ENCODE measurements around the gene TEX19. TPM values are rescaled to one million over a fixed set of nuclear protein-coding genes. Genes with fewer than 3 reads are reported as not detected.

TEX19 gene
- total RNA-seq, 2 donors from 2014 or later: 0.46 to 0.48 TPM

DNA sequence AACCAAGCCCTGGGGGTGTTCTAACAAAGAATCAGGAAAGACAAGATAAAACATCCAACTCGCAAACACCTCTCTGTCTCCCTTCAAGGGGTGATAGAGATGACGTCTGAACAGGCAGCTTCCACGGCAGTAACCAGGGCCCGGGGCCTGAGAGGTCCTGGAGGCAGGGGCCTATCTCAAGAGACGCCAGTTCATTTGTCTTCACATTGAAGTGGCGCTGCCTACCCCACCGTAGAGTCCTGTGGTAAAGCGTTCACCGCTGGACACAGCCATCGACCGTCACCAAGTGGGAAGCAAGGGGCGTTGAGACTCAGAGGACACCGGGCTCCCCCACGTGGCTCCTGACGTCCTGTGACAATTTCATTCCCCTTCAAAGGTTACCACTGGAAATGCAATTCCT lies 33.9 kb downstream of the TEX19 start:
- no peaks in the 10 kb centered on the region for H3K9me3 Mint-ChIP-seq
- H3K27me3 Mint-ChIP-seq (ENCODE audit: insufficient read depth): no peaks in the 10 kb centered on the region
- H3K27ac Mint-ChIP-seq: no peak overlapping the region
- no peak overlapping the region for H3K4me3 ChIP-seq (ENCODE audit: low read length)
- no peaks in the 10 kb centered on the region for H3K4me1 ChIP-seq (ENCODE audit: control insufficient read depth, insufficient read depth, low read length)
- H3K36me3 Mint-ChIP-seq (ENCODE audit: low read depth): peaks cover 15% of the 10 kb centered on the region
- TF ChIP-seq, protein P1, sequence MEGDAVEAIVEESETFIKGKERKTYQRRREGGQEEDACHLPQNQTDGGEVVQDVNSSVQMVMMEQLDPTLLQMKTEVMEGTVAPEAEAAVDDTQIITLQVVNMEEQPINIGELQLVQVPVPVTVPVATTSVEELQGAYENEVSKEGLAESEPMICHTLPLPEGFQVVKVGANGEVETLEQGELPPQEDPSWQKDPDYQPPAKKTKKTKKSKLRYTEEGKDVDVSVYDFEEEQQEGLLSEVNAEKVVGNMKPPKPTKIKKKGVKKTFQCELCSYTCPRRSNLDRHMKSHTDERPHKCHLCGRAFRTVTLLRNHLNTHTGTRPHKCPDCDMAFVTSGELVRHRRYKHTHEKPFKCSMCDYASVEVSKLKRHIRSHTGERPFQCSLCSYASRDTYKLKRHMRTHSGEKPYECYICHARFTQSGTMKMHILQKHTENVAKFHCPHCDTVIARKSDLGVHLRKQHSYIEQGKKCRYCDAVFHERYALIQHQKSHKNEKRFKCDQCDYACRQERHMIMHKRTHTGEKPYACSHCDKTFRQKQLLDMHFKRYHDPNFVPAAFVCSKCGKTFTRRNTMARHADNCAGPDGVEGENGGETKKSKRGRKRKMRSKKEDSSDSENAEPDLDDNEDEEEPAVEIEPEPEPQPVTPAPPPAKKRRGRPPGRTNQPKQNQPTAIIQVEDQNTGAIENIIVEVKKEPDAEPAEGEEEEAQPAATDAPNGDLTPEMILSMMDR (conservative IDR thresholded peaks at IDR 0.05): no peak
- no peaks in the 10 kb centered on the region for H3K27me3 ChIP-seq (ENCODE audit: control insufficient read depth, insufficient read depth, low read length, poor library complexity, severe bottlenecking)
- H3K9me3 ChIP-seq (ENCODE audit: control insufficient read depth, low read length): no peaks in the 10 kb centered on the region
- WGBS, 2 experiments (ENCODE audit: insufficient coverage in 1 of 2, insufficient read length in 1 of 2): 92 to 98% methylated on average over 12 to 15 of the region's 15 CpGs
- H3K27ac ChIP-seq (ENCODE audit: low read depth, low read length): no peak overlapping the region
- no peaks in the 10 kb centered on the region for H3K36me3 ChIP-seq (ENCODE audit: control insufficient read depth, insufficient read depth, low read length)
- peaks cover 3% of the 10 kb centered on the region for H3K4me1 Mint-ChIP-seq
- H3K4me3 Mint-ChIP-seq: no peak overlapping the region
- no peak for DNase-seq
- H3K9ac ChIP-seq (ENCODE audit: extremely low read depth, low read length, poor library complexity, severe bottlenecking): no peak overlapping the region

DNA sequence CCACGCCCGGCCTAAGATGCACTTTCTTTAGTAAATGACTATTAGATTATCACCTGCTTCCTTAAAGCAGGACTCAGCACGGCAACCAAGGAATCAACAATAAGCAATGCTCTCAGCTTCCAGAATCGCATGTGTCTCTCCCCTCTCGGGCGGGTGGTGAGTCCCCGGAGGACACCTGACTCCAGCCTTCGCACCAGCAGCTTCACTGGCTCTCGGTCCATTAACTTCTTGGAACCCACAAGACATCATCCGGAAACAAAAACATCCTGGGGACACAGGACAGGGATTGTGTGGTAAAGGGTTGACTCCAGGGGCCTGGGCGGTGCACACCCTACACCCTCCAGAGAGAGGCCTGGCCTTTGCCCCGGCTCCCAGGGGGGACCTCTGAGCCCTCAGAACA lies 35.2 kb downstream of the TEX19 start:
- Histone ChIP-seq H3K9me3 (ENCODE audit: control insufficient read depth, low read length) (no peaks in the 10 kb centered on the region), H3K9ac (ENCODE audit: extremely low read depth, low read length, poor library complexity, severe bottlenecking) (no peak overlapping the region), H3K4me3 (ENCODE audit: low read length) (no peak overlapping the region), H3K36me3 (ENCODE audit: control insufficient read depth, insufficient read depth, low read length) (no peaks in the 10 kb centered on the region), H3K27ac (ENCODE audit: low read depth, low read length) (no peak overlapping the region), H3K4me1 (ENCODE audit: control insufficient read depth, insufficient read depth, low read length) (no peaks in the 10 kb centered on the region), H3K27me3 (ENCODE audit: control insufficient read depth, insufficient read depth, low read length, poor library complexity, severe bottlenecking) (no peaks in the 10 kb centered on the region)
- no peak overlapping the region for H3K4me3 Mint-ChIP-seq
- no peaks in the 10 kb centered on the region for H3K27me3 Mint-ChIP-seq (ENCODE audit: insufficient read depth)
- no peaks in the 10 kb centered on the region for H3K9me3 Mint-ChIP-seq
- WGBS, 2 experiments (ENCODE audit: insufficient coverage in 1 of 2, insufficient read length in 1 of 2): 94 to 98% methylated on average over 7 to 12 of the region's 12 CpGs
- peaks cover 3% of the 10 kb centered on the region for H3K4me1 Mint-ChIP-seq
- TF ChIP-seq, protein P1 (conservative IDR thresholded peaks at IDR 0.05): no peak
- H3K36me3 Mint-ChIP-seq (ENCODE audit: low read depth): peaks cover 15% of the 10 kb centered on the region
- DNase-seq: no peak
- H3K27ac Mint-ChIP-seq: no peak overlapping the region

DNA sequence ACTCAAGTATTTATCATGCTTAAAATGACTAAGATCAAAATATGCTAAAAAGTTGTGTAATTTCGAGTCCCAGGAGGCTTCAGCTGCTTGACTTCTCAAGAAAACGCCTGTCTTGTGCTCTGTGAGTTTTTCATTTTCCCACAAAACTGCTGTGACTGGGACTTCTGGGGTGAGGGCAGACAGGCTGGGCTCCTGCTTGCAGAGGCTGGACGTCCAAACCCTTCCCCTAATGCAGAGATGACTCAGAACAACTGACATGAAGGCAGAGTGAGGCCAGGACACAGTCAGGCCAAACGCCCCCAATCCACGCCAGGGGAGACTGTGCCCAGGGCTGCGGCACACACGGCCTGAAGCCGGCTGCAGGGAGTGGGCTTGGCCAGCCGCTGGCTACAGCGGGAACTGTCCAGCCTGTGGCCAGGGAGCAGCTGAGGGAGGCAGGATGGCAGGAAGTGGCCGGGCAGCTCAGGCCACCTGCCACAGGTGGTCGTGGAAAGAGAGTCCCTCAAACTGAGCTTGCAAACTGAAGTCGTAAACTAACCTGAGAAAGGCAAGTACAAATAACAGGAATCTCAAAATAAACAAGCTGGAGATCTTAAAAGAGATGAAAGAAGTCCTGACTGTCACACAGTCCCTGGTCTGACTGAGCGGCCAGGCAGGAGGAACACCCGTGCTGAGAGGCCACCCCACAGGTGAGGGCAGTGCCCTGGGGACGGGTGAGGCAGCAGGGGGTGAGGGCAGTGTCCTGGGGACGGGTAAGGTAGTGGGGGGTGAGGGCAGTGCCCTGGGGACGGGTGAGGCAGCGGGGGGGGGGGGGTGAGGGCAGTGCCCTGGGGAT lies 37.8 kb downstream of the TEX19 start:
- Mint-ChIP-seq H3K4me3 (no peak overlapping the region), H3K36me3 (ENCODE audit: low read depth) (peaks cover 20% of the 10 kb centered on the region), H3K4me1 (peaks cover 3% of the 10 kb centered on the region), H3K27me3 (ENCODE audit: insufficient read depth) (no peaks in the 10 kb centered on the region), H3K27ac (no peak overlapping the region), H3K9me3 (no peaks in the 10 kb centered on the region)
- no peak for DNase-seq
- TF ChIP-seq, protein P1 (conservative IDR thresholded peaks at IDR 0.05): no peak
- no peak overlapping the region for H3K4me3 ChIP-seq (ENCODE audit: low read length)
- no peaks in the 10 kb centered on the region for H3K27me3 ChIP-seq (ENCODE audit: control insufficient read depth, insufficient read depth, low read length, poor library complexity, severe bottlenecking)
- no peak overlapping the region for H3K9ac ChIP-seq (ENCODE audit: extremely low read depth, low read length, poor library complexity, severe bottlenecking)
- 85 to 92% methylated on average over 11 to 16 of the region's 19 CpGs for WGBS, 2 experiments (ENCODE audit: insufficient coverage in 1 of 2, insufficient read length in 1 of 2)
- no peaks in the 10 kb centered on the region for H3K36me3 ChIP-seq (ENCODE audit: control insufficient read depth, insufficient read depth, low read length)
- H3K9me3 ChIP-seq (ENCODE audit: control insufficient read depth, low read length): no peaks in the 10 kb centered on the region
- H3K4me1 ChIP-seq (ENCODE audit: control insufficient read depth, insufficient read depth, low read length): no peaks in the 10 kb centered on the region
- no peak overlapping the region for H3K27ac ChIP-seq (ENCODE audit: low read depth, low read length)
